Fibroblast of villous mesenchyme (primary cell): ENCODE results near the gene PSKH1. TPM values are rescaled to one million over a fixed set of nuclear protein-coding genes. Genes with fewer than 3 reads are reported as not detected.

Experiments
- DNase-seq: peaks from one replicate; pipeline ENCODE4 v3.0.0-alpha.2; 2010; ENCODE audit warnings: low read depth
- H3K4me3 ChIP-seq: 2 replicates; pipeline ENCODE4 v1.5.1; 2011; ENCODE audit warnings: low read depth, mild to moderate bottlenecking, low read length
- CTCF ChIP-seq: IDR thresholded peaks from 2 replicates; pipeline ENCODE4 v1.5.1; 2012; ENCODE audit warnings: low read depth, mild to moderate bottlenecking, low read length; ENCODE audit not compliant: insufficient read depth
- total RNA-seq: library from RNA; depleted of rRNA; stranded (reverse); fragments of >200 nt; gene quantifications from 2 replicates; pipeline ENCODE4 v1.2.3, GENCODE V29; 2012

PSKH1 gene
- total RNA-seq, 1 donor: 13.0 TPM

- H3K4me3 ChIP-seq: no peak overlapping the region
- TF ChIP-seq CTCF: no peak
- DNase-seq: no peak
Measured at GRCh38 chr16:67923414-67924116, 30.5 kb downstream of the PSKH1 start.

- H3K4me3 ChIP-seq: no peak overlapping the region
- no peak for DNase-seq
- TF ChIP-seq CTCF: no peak
Measured at GRCh38 chr16:67924140-67924906, 31.3 kb downstream of the PSKH1 start.

GRCh38 chr16:67926181-67926750 lies 33.2 kb downstream of the PSKH1 start:
- no peak for TF ChIP-seq CTCF
- H3K4me3 ChIP-seq: no peak overlapping the region
- DNase-seq: no peak

GRCh38 chr16:67927131-67927941 lies 34.3 kb downstream of the PSKH1 start:
- TF ChIP-seq CTCF: no peak
- H3K4me3 ChIP-seq: no peak overlapping the region
- DNase-seq: no peak

- no peak for DNase-seq
- no peak for TF ChIP-seq CTCF
- H3K4me3 ChIP-seq: no peak overlapping the region
Measured at GRCh38 chr16:67928147-67928546, 35.1 kb downstream of the PSKH1 start.

- DNase-seq: peak; percentile 54
- TF ChIP-seq CTCF: peak; percentile 87
- H3K4me3 ChIP-seq: no peak overlapping the region
Measured at GRCh38 chr16:67928561-67929364, 35.7 kb downstream of the PSKH1 start.
